GM18861 (cell line): ENCODE data around the gene RBM12.

Source experiments
- ATAC-seq: cut with Tn5 transposase; IDR thresholded peaks from one replicate; pipeline ENCODE4 v1.9.1; 2021; ENCODE audit not compliant: unreplicated experiment

Gene RBM12

GRCh38 chr20:35626386-35627001 is 38.2 kb downstream of the RBM12 start:
- ATAC-seq, result no peak

- ATAC-seq, result no peak
Observed at GRCh38 chr20:35625584-35626385, 38.9 kb downstream of the RBM12 start.

- no peak for ATAC-seq
Observed at GRCh38 chr20:35621560-35621946, 43.1 kb downstream of the RBM12 start.

GRCh38 chr20:35620818-35621559 is 43.7 kb downstream of the RBM12 start:
- no peak for ATAC-seq

GRCh38 chr20:35619196-35620095 is 45.3 kb downstream of the RBM12 start:
- peak; percentile 22 for ATAC-seq

GRCh38 chr20:35618263-35619131 is 46.2 kb downstream of the RBM12 start:
- ATAC-seq, result no peak

GRCh38 chr20:35617397-35618262 is 47.1 kb downstream of the RBM12 start:
- peak; percentile 22 for ATAC-seq

- no peak for ATAC-seq
Observed at GRCh38 chr20:35616465-35617396, 48.0 kb downstream of the RBM12 start.

GRCh38 chr20:35615667-35616464 is 48.8 kb downstream of the RBM12 start, which contains the start of gene SPAG4:
Gene SPAG4, plus strand, starts transcription at chr20:35615829. Its CDS starts 175 bp downstream, at chr20:35616004.
- ATAC-seq, result peak; percentile 70

- ATAC-seq, result no peak
Observed at GRCh38 chr20:35611482-35611881, 53.2 kb downstream of the RBM12 start.

- ATAC-seq, result no peak
Observed at GRCh38 chr20:35610833-35611427, 53.8 kb downstream of the RBM12 start.

GRCh38 chr20:35607003-35607735 is 57.5 kb downstream of the RBM12 start:
- no peak for ATAC-seq

GRCh38 chr20:35606127-35606526 is 58.6 kb downstream of the RBM12 start:
- no peak for ATAC-seq

GRCh38 chr20:35604449-35604747 is 60.3 kb downstream of the RBM12 start:
- ATAC-seq, result no peak

- ATAC-seq, result no peak
Observed at GRCh38 chr20:35603695-35604448, 60.8 kb downstream of the RBM12 start.
